AG09309 (cell line): ENCODE data around the gene RPS4Y2.

ENCODE experiments used
- DNase-seq: peaks from one replicate; pipeline ENCODE4 v3.0.0-alpha.2; 2010; ENCODE audit warnings: low read depth
- H3K4me3 ChIP-seq: 2 replicates; pipeline ENCODE4 v1.5.1; 2011; ENCODE audit warnings: mild to moderate bottlenecking, low read depth, low read length, moderate library complexity; ENCODE audit not compliant: control insufficient read depth
- TF ChIP-seq, protein P1 (sequence below): IDR thresholded peaks from 2 replicates; pipeline ENCODE4 v1.5.1; 2011; ENCODE audit warnings: mild to moderate bottlenecking, low read depth, low read length, inconsistent platforms; ENCODE audit not compliant: insufficient read depth, control insufficient read depth; ENCODE audit errors: missing control alignments

The RPS4Y2 gene

DNA sequence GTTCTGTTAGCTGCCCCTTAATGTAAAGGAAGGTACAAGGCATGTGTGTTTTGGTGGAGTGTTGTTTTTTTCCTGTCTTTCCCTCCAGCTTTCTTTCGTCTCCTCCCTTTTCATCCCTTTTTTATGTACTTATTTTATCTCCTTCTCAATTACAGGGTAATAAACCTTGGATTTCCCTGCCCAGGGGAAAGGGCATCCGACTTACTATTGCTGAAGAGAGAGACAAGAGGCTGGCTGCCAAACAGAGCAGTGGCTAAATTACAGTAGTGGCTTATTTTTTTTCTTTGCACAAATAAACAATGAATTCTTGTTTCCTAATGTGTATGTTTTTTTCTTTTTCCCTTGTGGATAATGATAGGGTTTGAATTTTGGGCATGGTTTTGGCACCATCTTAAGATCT lies 24.9 kb downstream of the RPS4Y2 start:
- no peak for DNase-seq
- TF ChIP-seq, protein P1, sequence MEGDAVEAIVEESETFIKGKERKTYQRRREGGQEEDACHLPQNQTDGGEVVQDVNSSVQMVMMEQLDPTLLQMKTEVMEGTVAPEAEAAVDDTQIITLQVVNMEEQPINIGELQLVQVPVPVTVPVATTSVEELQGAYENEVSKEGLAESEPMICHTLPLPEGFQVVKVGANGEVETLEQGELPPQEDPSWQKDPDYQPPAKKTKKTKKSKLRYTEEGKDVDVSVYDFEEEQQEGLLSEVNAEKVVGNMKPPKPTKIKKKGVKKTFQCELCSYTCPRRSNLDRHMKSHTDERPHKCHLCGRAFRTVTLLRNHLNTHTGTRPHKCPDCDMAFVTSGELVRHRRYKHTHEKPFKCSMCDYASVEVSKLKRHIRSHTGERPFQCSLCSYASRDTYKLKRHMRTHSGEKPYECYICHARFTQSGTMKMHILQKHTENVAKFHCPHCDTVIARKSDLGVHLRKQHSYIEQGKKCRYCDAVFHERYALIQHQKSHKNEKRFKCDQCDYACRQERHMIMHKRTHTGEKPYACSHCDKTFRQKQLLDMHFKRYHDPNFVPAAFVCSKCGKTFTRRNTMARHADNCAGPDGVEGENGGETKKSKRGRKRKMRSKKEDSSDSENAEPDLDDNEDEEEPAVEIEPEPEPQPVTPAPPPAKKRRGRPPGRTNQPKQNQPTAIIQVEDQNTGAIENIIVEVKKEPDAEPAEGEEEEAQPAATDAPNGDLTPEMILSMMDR = no peak
- H3K4me3 ChIP-seq = no peak overlapping the region

- TF ChIP-seq, protein P1 = no peak
- no peak for DNase-seq
- H3K4me3 ChIP-seq = no peak overlapping the region
These were observed 25.5 kb downstream of the RPS4Y2 start for GRCh38 chrY:20781408-20781807.

DNA sequence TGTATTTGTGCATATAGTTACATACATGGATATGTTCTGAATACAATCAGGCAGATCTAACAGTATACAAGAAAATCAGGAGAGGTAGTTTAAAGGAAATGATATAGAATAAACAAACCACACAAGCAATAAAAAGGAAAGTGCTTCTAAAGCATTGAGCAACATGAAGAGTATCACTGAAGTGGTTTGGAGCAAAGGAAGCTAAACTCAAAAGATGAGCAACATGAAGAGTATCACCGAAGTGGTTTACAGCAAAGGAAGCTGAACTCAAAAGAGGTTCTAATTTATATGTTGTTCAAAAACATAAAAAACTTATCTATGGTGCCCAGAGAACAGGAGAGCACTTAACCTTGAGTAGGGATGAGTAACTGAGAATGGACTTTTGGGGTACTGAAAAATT lies 29.1 kb downstream of the RPS4Y2 start:
- TF ChIP-seq, protein P1 = no peak
- no peak for DNase-seq
- H3K4me3 ChIP-seq = no peak overlapping the region

GRCh38 chrY:20787076-20787475 lies 31.2 kb downstream of the RPS4Y2 start:
- no peak overlapping the region for H3K4me3 ChIP-seq
- TF ChIP-seq, protein P1 = no peak
- DNase-seq = no peak

DNA sequence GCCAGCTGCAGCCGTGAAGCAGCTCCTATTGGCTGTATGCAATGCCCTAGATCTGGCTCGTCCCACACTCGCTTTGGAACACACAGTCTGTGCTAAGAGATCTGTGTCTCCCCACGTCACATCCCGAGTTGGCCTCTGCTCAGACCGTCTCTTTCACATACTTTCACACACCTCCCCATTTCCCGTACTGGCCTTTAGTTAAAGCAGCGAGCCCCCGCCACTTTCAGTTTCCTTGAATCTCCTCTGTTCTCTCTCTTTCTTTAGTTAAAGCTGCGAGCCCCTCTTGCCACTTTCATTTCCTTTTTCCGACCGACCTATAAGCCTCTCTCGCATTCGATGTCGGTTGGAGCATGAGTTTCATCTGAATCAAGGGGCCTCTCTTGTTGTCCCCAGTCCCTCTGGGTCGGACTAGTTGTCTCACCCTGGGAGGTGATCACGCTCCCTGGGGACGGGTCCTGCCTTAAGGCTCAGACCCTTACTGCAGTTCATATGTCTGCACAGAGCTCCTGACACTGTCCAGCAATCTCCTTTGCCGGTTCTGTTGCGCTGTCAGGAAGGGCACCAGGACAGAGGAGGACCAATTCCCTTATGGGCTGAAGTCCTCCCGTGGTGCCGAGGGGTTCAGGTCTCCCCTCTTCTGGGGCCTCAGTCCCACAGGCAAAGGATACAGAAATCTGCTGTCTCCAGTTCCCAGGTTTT lies 42.6 kb downstream of the RPS4Y2 start:
- TF ChIP-seq, protein P1 = no peak
- no peak for DNase-seq
- no peak overlapping the region for H3K4me3 ChIP-seq

DNA sequence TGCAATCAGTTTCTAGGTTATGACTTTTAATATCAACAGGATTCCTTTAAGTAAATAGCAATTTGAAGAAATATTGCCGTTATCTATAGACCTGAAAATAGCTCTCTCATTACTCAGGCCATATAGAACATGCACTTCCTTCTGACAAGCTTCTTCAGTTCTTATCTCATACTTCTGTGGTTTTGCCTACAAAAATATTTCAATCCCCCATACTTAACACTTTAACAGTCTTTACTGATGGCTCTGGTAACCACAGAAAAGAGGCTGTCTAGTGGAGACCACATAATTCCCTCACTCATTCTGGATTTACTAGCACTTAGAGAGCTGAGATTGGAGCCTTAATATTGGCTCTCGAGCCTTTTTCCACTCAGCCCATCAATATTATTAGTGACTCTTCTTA lies 46.8 kb downstream of the RPS4Y2 start:
- no peak for DNase-seq
- H3K4me3 ChIP-seq = no peak overlapping the region
- TF ChIP-seq, protein P1 = no peak
